H1 (cell line): ENCODE data around the gene PTPRE. TPM values are rescaled to one million over a fixed set of nuclear protein-coding genes. Genes with fewer than 3 reads are reported as not detected.

Experiments
- CTCF ChIA-PET: fragments of 300-600 bp; sonication (Branson Sonifier 250); formaldehyde crosslinking; loops from one replicate; lab custom pipeline; 2021; ENCODE audit not compliant: partially characterized antibody; lab: Charles Lee
- POLR2A ChIA-PET: fragments of 300-600 bp; sonication (Branson Sonifier 250); formaldehyde crosslinking; loops from one replicate; lab custom pipeline; 2021; ENCODE audit warnings: inconsistent platforms; ENCODE audit not compliant: partially characterized antibody; lab: Charles Lee
- DNase-seq, 2 experiments: peaks; one replicate each; pipeline versions ENCODE4 v3.0.0 to v3.0.0-alpha.2; 2010 to 2022; ENCODE audit warnings: low spot score in 2 of 2, low read depth in 1 of 2, mixed read lengths in 1 of 2
- FAIRE-seq: peaks from 2 replicates; lab custom pipeline; 2011; peaks lifted over from hg19 to GRCh38; lab: Jason Lieb, UNC
- H2AFZ ChIP-seq: 2 replicates; pipeline ENCODE4 v1.8.1; 2012; ENCODE audit warnings: low read length, inconsistent platforms
- H2AK5ac ChIP-seq: 2 replicates; pipeline ENCODE4 v1.6.1; 2013; ENCODE audit warnings: low read depth, low read length
- H2BK120ac ChIP-seq: replicated peaks from 2 replicates; pipeline ENCODE3; 2013; ENCODE audit warnings: low read depth, low read length, inconsistent platforms
- H2BK12ac ChIP-seq: 2 replicates; pipeline ENCODE4 v1.6.1; 2013; ENCODE audit warnings: low read depth, low read length
- H2BK15ac ChIP-seq: 2 replicates; pipeline ENCODE4 v1.6.1; 2013; ENCODE audit warnings: low read length
- H2BK20ac ChIP-seq: 2 replicates; pipeline ENCODE4 v1.6.1; 2013; ENCODE audit warnings: low read length
- H2BK5ac ChIP-seq: 2 replicates; pipeline ENCODE4 v1.6.1; 2013; ENCODE audit warnings: low read depth, low read length
- H3K14ac ChIP-seq: 2 replicates; pipeline ENCODE4 v1.6.1; 2013; ENCODE audit warnings: inconsistent platforms; ENCODE audit not compliant: insufficient read length
- H3K18ac ChIP-seq: 2 replicates; pipeline ENCODE4 v1.6.1; 2013; ENCODE audit warnings: low read length; ENCODE audit errors: extremely low read depth
- H3K23ac ChIP-seq: 2 replicates; pipeline ENCODE4 v1.6.1; 2013; ENCODE audit warnings: inconsistent platforms; ENCODE audit not compliant: insufficient read length
- H3K23me2 ChIP-seq: 2 replicates; pipeline ENCODE4 v1.6.1; 2013; ENCODE audit warnings: low read depth, low read length
- H3K27ac ChIP-seq: 2 replicates; pipeline ENCODE4 v1.6.1; 2011; ENCODE audit warnings: low read depth, low read length, inconsistent platforms
- H3K27me3 ChIP-seq, 4 experiments: replicated peaks in 1 of 4; 1 replicate in 1 of 4; 2 replicates in 3 of 4; pipeline versions ENCODE4 v1.6.1 to v1.8.1; 2011 to 2013; ENCODE audit warnings: low read length in 3 of 4, mild to moderate bottlenecking in 3 of 4, inconsistent platforms in 2 of 4, mixed read lengths in 2 of 4, moderate library complexity in 1 of 4; ENCODE audit not compliant: control insufficient read depth in 3 of 4, insufficient read depth in 3 of 4; ENCODE audit errors: extremely low read depth in 1 of 4
- H3K36me3 ChIP-seq, 4 experiments: 2 replicates each; pipeline versions ENCODE4 v1.6.1 to v1.8.1; 2011 to 2013; ENCODE audit warnings: mild to moderate bottlenecking in 4 of 4, low read length in 3 of 4, moderate library complexity in 2 of 4, control low read depth in 1 of 4, inconsistent platforms in 1 of 4; ENCODE audit not compliant: insufficient read depth in 4 of 4, control insufficient read depth in 2 of 4
- H3K4ac ChIP-seq: replicated peaks from 2 replicates; pipeline ENCODE3; 2013; ENCODE audit warnings: low read length, low read depth, mixed read lengths, inconsistent platforms; ENCODE audit not compliant: insufficient read length
- H3K4me1 ChIP-seq, 4 experiments: replicated peaks in 1 of 4; 1 replicate in 1 of 4; 2 replicates in 3 of 4; pipeline versions ENCODE4 v1.6.1 to v1.8.1; 2011 to 2013; ENCODE audit warnings: low read length in 3 of 4, inconsistent platforms in 2 of 4, mixed read lengths in 1 of 4; ENCODE audit not compliant: insufficient read depth in 4 of 4, control insufficient read depth in 3 of 4
- H3K4me2 ChIP-seq, 2 experiments: 2 replicates each; pipeline versions ENCODE4 v1.6.1 to v1.8.1; 2011 to 2013; ENCODE audit warnings: low read depth in 2 of 2, low read length in 2 of 2, control low read depth in 1 of 2, inconsistent platforms in 1 of 2, mild to moderate bottlenecking in 1 of 2; ENCODE audit not compliant: insufficient read depth in 1 of 2
- H3K4me3 ChIP-seq, 4 experiments: fragments of 200-600, 300-600 bp in 1 of 4; sonication (generic), shearing (Covaris generic), sonication (Bioruptor Twin) in 1 of 4; 2 replicates each; pipeline versions ENCODE4 v1.5.1 to v1.8.1; 2011 to 2016; ENCODE audit warnings: low read length in 4 of 4, low read depth in 3 of 4, control low read depth in 2 of 4, inconsistent platforms in 2 of 4, mild to moderate bottlenecking in 2 of 4, mixed read lengths in 1 of 4, moderate library complexity in 1 of 4; ENCODE audit not compliant: insufficient read depth in 2 of 4; ENCODE audit errors: extremely low read depth in 1 of 4
- H3K56ac ChIP-seq: replicated peaks from 2 replicates; pipeline ENCODE3; 2013; ENCODE audit warnings: low read depth, mild to moderate bottlenecking, mixed read lengths, low read length, inconsistent platforms; ENCODE audit not compliant: insufficient read length
- H3K79me1 ChIP-seq: 2 replicates; pipeline ENCODE4 v1.6.1; 2013; ENCODE audit warnings: low read depth, low read length, control low read depth
- H3K79me2 ChIP-seq, 2 experiments: 2 replicates each; pipeline versions ENCODE4 v1.6.1 to v1.8.1; 2012 to 2013; ENCODE audit warnings: low read length in 2 of 2, mild to moderate bottlenecking in 2 of 2, inconsistent platforms in 1 of 2; ENCODE audit not compliant: insufficient read depth in 2 of 2, control insufficient read depth in 1 of 2
- H3K9ac ChIP-seq, 4 experiments: replicated peaks in 1 of 4; 1 replicate in 1 of 4; 2 replicates in 3 of 4; pipeline versions ENCODE4 v1.6.1 to v1.8.1; 2011 to 2013; ENCODE audit warnings: low read depth in 3 of 4, low read length in 3 of 4, control low read depth in 2 of 4, mild to moderate bottlenecking in 2 of 4, moderate library complexity in 2 of 4, inconsistent platforms in 1 of 4; ENCODE audit errors: extremely low read depth in 1 of 4
- H3K9me3 ChIP-seq, 2 experiments: 2 replicates each; pipeline versions ENCODE4 v1.6.1 to v1.8.1; 2012 to 2013; ENCODE audit warnings: mild to moderate bottlenecking in 2 of 2, moderate library complexity in 2 of 2, control low read depth in 1 of 2, inconsistent platforms in 1 of 2, low read depth in 1 of 2, low read length in 1 of 2, mixed read lengths in 1 of 2; ENCODE audit not compliant: insufficient read depth in 2 of 2
- H4K20me1 ChIP-seq, 2 experiments: replicated peaks in 1 of 2; 2 replicates each; pipeline versions ENCODE3 to v1.8.1; 2011 to 2013; ENCODE audit warnings: inconsistent platforms in 2 of 2, low read length in 2 of 2, mild to moderate bottlenecking in 1 of 2; ENCODE audit not compliant: insufficient read depth in 2 of 2, control insufficient read depth in 1 of 2
- H4K5ac ChIP-seq: 2 replicates; pipeline ENCODE4 v1.6.1; 2013; ENCODE audit warnings: low read length, low read depth, mixed read lengths, inconsistent platforms; ENCODE audit not compliant: insufficient read length
- H4K8ac ChIP-seq: 2 replicates; pipeline ENCODE4 v1.8.0; 2013; ENCODE audit warnings: mild to moderate bottlenecking, moderate library complexity, low read length, inconsistent platforms; ENCODE audit not compliant: insufficient read depth; ENCODE audit errors: extremely low read depth
- H4K91ac ChIP-seq: replicated peaks from 2 replicates; pipeline ENCODE3; 2013; ENCODE audit warnings: low read length, mixed read lengths, inconsistent platforms; ENCODE audit not compliant: insufficient read length
- BCL11A ChIP-seq, 2 experiments: IDR thresholded peaks; one replicate each; pipeline ENCODE4 v1.6.1; 2011; ENCODE audit warnings: low read depth in 2 of 2, low read length in 2 of 2, mild to moderate bottlenecking in 2 of 2
- CHD2 ChIP-seq: IDR thresholded peaks from 2 replicates; pipeline ENCODE4 v1.6.1; 2012; ENCODE audit warnings: low read length, improper control_type of control experiment
- RXRA ChIP-seq: IDR thresholded peaks from 2 replicates; pipeline ENCODE4 v1.6.1; 2011; ENCODE audit warnings: low read depth, mild to moderate bottlenecking, low read length, moderate library complexity; ENCODE audit not compliant: insufficient read depth
- WGBS, 2 experiments: shearing (Covaris generic) in 1 of 2; methylation state at CpG; one replicate each; pipeline versions ENCODE4 v1.1.6 to v1.1.7; 2013 to 2015; ENCODE audit warnings: low lambda C conversion rate in 2 of 2, mixed read lengths in 2 of 2, inconsistent platforms in 1 of 2, low coverage in 1 of 2, missing lambda C conversion rate in 1 of 2; ENCODE audit not compliant: insufficient replicate concordance in 2 of 2, insufficient coverage in 1 of 2, insufficient read length in 1 of 2; ENCODE audit errors: extremely low coverage in 1 of 2, missing lambda C conversion rate in 1 of 2; 5-methylcytosine and 5-hydroxymethylcytosine counted together
- polyA plus RNA-seq, 7 experiments: library from polyadenylated mRNA; depleted of rRNA in 3 of 7; stranded (reverse) in 5 of 7; unstranded in 2 of 7; fragments of >200 nt in 5 of 7; fragments of 200-250 nt in 2 of 7; gene quantifications; 1 replicate in 5 of 7; 2 replicates in 1 of 7; 4 replicates in 1 of 7; pipeline versions ENCODE4 v1.2.1 to v1.2.3, GENCODE V29; 2011 to 2013; ENCODE audit warnings: missing spikeins in 2 of 7, mixed read lengths in 2 of 7
- total RNA-seq: library from RNA; stranded (reverse); fragmentation: NEBNext Ultra II Directional; extraction: Animal tissue kit (Norgen Biotek cat#: 25700); gene quantifications from 2 replicates; pipeline ENCODE4 v1.2.1, GENCODE V29; 2021

PTPRE gene
- total and polyA plus RNA-seq, 2 of the 8 experiments (the other 6 are each of a cell fraction or from before 2014, with no cell fraction given): 0.33 to 0.54 TPM

DNA sequence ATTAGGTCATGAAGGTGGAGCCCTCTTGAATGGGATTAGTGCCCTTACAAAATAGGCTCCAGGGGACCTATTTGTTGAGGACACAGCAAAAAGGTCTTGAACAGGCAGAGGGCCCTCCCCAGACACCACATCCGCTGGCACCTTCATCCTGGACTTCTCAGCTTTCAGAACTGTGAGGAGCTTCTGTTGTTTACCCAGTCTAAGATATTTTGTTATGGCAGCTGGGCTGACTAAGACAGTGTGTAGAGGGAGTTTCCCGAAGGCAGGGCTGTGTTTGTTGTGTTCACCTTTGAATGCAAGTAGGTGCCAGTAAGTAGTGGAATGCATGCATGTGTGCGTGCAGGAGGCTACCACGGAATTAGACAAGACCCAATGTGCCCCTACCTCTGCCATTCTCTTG lies 106.7 kb downstream of the PTPRE start:
- FAIRE-seq: no peak
- DNase-seq: no peak
- no peaks in the 10 kb centered on the region for H3K79me1 ChIP-seq
- H3K36me3 ChIP-seq: no peaks in the 10 kb centered on the region
- no peak overlapping the region for H4K91ac ChIP-seq
- H3K4me3 ChIP-seq: no peak overlapping the region
- 91% methylated on average over 4 of the region's 4 CpGs; no CpG with 5 or more reads in 1 of the 2 experiments for WGBS, 2 experiments
- no peak overlapping the region for H4K8ac ChIP-seq
- no peaks in the 10 kb centered on the region for H3K9me3 ChIP-seq
- H3K4ac ChIP-seq: no peak overlapping the region
- no peak overlapping the region for H2AK5ac ChIP-seq
- no peak overlapping the region for H3K23ac ChIP-seq
- no peak overlapping the region for H2BK15ac ChIP-seq
- no peak overlapping the region for H3K27ac ChIP-seq
- H3K14ac ChIP-seq: no peak overlapping the region
- TF ChIP-seq CHD2 (no peak), RXRA (0 out of 2 replicates have a peak, but pooled peaks have one; percentile 24), BCL11A (IDR thresholded peaks at IDR 0.05; ENCODE audit: low read depth in 2 of 2, low read length in 2 of 2) (no peak)
- H3K9ac ChIP-seq: no peak overlapping the region
- H3K23me2 ChIP-seq: 0 out of 2 replicates have a peak, but pooled peaks cover under 1% of the 10 kb centered on the region
- no peak overlapping the region for H3K4me2 ChIP-seq
- H2BK20ac ChIP-seq: no peak overlapping the region
- H3K4me1 ChIP-seq: 0 out of 7 replicates have a peak, but pooled peaks cover 0 to 2% (median 0%) of the 10 kb centered on the region in 4 experiments
- no peaks in the 10 kb centered on the region for H4K20me1 ChIP-seq
- H3K18ac ChIP-seq: no peak overlapping the region
- POLR2A ChIA-PET: no interaction called here
- no peaks in the 10 kb centered on the region for H3K79me2 ChIP-seq
- no peaks in the 10 kb centered on the region; a peak in 1 of 7 replicates for H3K27me3 ChIP-seq
- H4K5ac ChIP-seq: no peak overlapping the region
- no peak overlapping the region for H3K56ac ChIP-seq
- no peak overlapping the region for H2BK120ac ChIP-seq
- H2BK12ac ChIP-seq: no peak overlapping the region
- CTCF ChIA-PET: interaction anchor here (0.8 to 6.0 kb wide), 8 partner anchors 13 to 108 kb away, joined by 3 to 34 read pairs (median 6); no protein-coding TSS in a partner anchor
- H2BK5ac ChIP-seq: no peak overlapping the region
- H2AFZ ChIP-seq: no peak overlapping the region
